Measurements from ENCODE around the gene CENPF.

DNA sequence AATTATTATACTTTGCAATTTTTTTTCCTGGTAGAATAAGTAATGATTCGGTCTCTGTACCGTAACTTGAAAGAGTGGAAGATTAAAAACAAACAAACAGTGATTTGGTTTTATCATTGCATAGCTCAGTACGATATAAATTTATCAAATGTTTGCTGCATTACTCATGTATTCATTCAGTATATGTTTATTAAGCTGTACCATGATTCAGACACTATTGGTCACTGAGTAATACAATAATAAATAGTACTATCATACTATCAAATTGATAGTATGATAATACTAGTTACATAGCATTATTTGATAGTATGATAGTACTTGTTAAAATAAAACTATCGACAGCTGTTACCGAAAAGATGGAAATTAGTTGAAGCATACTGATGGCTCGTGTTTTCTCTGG is 12.1 kb downstream of the CENPF start:
- TF ChIP-seq, protein P1, sequence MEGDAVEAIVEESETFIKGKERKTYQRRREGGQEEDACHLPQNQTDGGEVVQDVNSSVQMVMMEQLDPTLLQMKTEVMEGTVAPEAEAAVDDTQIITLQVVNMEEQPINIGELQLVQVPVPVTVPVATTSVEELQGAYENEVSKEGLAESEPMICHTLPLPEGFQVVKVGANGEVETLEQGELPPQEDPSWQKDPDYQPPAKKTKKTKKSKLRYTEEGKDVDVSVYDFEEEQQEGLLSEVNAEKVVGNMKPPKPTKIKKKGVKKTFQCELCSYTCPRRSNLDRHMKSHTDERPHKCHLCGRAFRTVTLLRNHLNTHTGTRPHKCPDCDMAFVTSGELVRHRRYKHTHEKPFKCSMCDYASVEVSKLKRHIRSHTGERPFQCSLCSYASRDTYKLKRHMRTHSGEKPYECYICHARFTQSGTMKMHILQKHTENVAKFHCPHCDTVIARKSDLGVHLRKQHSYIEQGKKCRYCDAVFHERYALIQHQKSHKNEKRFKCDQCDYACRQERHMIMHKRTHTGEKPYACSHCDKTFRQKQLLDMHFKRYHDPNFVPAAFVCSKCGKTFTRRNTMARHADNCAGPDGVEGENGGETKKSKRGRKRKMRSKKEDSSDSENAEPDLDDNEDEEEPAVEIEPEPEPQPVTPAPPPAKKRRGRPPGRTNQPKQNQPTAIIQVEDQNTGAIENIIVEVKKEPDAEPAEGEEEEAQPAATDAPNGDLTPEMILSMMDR (IDR thresholded peaks at IDR 0.05; ENCODE audit: low read depth, low read length, poor library complexity, severe bottlenecking) = no peak
- no peak for TF ChIP-seq EZH2phosphoT487 (IDR thresholded peaks at IDR 0.05; ENCODE audit: borderline replicate concordance, low read length)
